Measurements from ENCODE around the gene MKLN1.
"Not testable (repeated sequence)": the region's sequence is repeated elsewhere in the genome, so short reads cannot be mapped to it uniquely, and the experiment has no call there.

Gene MKLN1

DNA sequence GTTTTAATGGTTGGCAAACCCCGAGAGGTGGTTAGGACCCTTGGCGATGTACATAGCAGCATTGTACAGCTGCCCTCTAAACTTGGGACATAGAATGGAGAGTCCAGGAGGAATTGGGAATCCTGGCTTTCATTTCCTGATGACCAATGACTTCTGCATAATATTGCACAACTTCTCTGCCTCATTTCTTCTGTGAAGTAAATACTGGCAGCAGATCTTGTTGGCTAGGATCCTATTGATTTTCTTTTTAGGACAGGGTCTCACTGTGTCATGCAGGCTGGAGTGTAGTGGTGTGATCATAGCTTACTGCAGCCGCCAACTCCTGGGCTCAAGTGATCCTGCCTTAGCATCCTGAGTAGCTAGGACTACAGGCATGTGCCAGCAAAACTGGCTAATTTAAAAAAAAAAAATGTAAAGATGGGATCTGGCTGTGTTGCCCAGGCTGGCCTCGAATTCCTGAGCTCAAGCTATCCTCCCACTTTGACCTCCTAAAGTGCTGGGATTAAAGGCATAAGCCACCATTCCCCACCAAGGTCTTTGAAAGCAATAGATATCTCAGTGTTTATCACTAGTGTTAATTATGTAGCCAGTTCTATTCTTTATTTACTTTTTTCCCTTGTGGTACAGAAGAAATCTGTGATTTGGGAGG, 170.7 kb downstream of the MKLN1 start:
- Histone ChIP-seq H3K36me3 (ENCODE audit: insufficient read depth, low read length) (peaks cover 3% of the 10 kb centered on the region; the same call in 1 of the 2 replicates), H3K27me3 (ENCODE audit: insufficient read depth, low read length) (no peaks in the 10 kb centered on the region), H3K4me3 (ENCODE audit: low read depth, low read length) (no peak overlapping the region), H3K27ac (ENCODE audit: low read depth, low read length) (peak overlapping the region; percentile 30; the same call in 1 of the 2 replicates), H3K4me1 (ENCODE audit: control insufficient read depth, insufficient read depth, low read length, unreplicated experiment) (peaks cover 22% of the 10 kb centered on the region), H3K79me2 (ENCODE audit: control insufficient read depth, insufficient read depth, low read length, unreplicated experiment) (no peaks in the 10 kb centered on the region), H2AFZ (ENCODE audit: low read length, unreplicated experiment) (no peak overlapping the region)

DNA sequence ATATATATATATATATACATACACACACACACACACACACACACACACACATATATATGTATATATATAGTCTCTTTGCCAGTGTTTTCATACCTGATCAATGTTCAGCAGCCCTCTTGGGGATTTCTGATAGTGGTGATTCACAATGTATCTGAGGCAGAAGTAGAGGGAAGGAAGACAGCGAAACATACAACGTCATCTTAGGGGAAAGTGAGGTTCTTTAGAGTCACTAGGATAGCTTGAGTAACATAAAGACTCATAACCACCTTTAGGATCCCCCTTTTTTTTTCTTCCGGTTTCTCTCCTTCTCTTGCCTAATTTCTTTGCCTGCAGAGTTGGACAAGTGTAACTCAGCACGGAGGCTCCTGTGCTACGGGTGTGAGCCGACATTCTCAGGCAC, 172.1 kb downstream of the MKLN1 start:
- H3K36me3 ChIP-seq (ENCODE audit: insufficient read depth, low read length) = peaks cover 3% of the 10 kb centered on the region; the same call in 1 of the 2 replicates
- H3K4me1 ChIP-seq (ENCODE audit: control insufficient read depth, insufficient read depth, low read length, unreplicated experiment) = peaks cover 24% of the 10 kb centered on the region
- no peaks in the 10 kb centered on the region for H3K79me2 ChIP-seq (ENCODE audit: control insufficient read depth, insufficient read depth, low read length, unreplicated experiment)
- H3K27ac ChIP-seq (ENCODE audit: low read depth, low read length) = no peak overlapping the region
- no peak overlapping the region for H3K4me3 ChIP-seq (ENCODE audit: low read depth, low read length)
- H2AFZ ChIP-seq (ENCODE audit: low read length, unreplicated experiment) = no peak overlapping the region
- H3K27me3 ChIP-seq (ENCODE audit: insufficient read depth, low read length) = no peaks in the 10 kb centered on the region

DNA sequence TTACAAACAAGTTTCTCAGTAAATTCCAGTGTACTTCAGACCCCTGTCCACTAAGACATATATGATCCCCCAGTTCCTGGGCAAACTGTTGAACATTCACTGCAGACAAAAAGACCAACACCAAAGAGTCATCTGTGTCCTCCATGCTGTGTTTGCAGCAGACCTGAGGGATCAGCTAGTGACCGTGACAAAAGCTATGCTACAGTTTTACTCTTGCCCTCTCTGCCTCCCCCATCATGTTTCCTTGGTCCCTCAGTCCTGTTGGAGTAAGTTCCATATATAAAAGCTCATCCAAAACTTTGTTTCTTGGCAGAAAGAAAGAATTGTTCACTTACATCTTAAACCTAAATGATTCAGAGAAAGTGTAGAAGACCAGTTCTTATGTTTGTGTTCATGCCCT, 172.7 kb downstream of the MKLN1 start:
- Histone ChIP-seq H3K79me2 (ENCODE audit: control insufficient read depth, insufficient read depth, low read length, unreplicated experiment) (no peaks in the 10 kb centered on the region), H3K36me3 (ENCODE audit: insufficient read depth, low read length) (peaks cover 3% of the 10 kb centered on the region; the same call in 1 of the 2 replicates), H3K27me3 (ENCODE audit: insufficient read depth, low read length) (no peaks in the 10 kb centered on the region), H2AFZ (ENCODE audit: low read length, unreplicated experiment) (no peak overlapping the region), H3K4me1 (ENCODE audit: control insufficient read depth, insufficient read depth, low read length, unreplicated experiment) (peaks cover 24% of the 10 kb centered on the region), H3K4me3 (ENCODE audit: low read depth, low read length) (no peak overlapping the region), H3K27ac (ENCODE audit: low read depth, low read length) (no peak overlapping the region)

DNA sequence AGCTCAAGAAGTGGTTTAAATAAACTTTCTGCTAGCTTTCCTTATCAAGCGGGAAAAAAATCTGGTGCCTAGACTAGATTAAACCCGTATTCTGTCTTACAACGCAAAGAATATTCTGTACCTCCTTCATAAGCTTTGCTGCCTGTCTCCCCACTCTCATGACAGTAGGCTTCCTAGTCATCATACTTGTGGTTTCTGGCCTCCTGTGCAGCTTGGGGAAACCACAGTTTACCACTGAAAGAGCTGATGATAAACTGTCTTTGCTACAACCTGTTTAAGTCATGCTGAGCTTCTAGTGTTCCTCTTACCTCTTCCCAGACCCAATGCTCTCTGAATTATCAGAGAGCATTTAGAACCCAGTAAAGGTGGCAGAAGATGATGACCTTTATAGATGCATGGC, 173.7 kb downstream of the MKLN1 start:
- Histone ChIP-seq H3K36me3 (ENCODE audit: insufficient read depth, low read length) (peaks cover 3% of the 10 kb centered on the region; the same call in 1 of the 2 replicates), H2AFZ (ENCODE audit: low read length, unreplicated experiment) (no peak overlapping the region), H3K4me1 (ENCODE audit: control insufficient read depth, insufficient read depth, low read length, unreplicated experiment) (peaks cover 24% of the 10 kb centered on the region), H3K79me2 (ENCODE audit: control insufficient read depth, insufficient read depth, low read length, unreplicated experiment) (no peaks in the 10 kb centered on the region), H3K4me3 (ENCODE audit: low read depth, low read length) (no peak overlapping the region), H3K27ac (ENCODE audit: low read depth, low read length) (no peak overlapping the region), H3K27me3 (ENCODE audit: insufficient read depth, low read length) (no peaks in the 10 kb centered on the region)

DNA sequence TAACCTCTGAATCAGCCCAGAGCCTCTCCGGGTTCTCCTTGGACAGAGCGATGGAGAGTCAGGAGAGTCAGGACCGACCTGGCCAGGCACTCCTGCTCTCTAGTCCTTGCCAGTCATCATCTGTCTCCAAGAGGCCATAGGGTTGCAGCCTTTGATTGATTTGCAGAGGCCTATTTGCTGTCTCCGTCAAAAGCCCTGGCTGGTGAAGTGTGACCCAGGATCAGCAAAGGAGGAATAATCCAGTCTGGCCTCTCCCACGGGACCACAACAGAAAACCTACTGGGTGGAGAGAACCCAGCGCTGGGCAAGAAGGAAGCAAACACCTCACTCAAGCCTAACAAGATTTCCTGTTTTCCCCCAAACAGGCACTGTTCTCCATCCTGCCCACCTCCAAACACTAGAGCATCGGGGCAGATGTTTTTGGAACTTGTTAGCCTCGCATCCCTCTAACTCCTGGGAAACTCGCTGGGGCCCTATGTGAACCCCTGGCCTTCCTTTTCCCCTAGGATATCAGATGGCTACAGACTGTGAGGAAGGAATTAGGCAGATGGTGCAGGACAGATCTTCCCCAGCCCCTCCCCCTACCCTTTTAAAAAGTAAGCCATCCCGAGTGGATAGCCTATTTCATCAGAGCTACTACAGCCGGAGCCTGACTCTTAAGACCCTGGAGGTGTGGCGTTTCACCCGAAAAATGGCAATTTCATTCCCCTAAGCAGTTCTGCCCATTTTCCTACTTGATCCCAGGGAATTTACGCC, 174.4 kb downstream of the MKLN1 start:
- Histone ChIP-seq H2AFZ (ENCODE audit: low read length, unreplicated experiment) (no peak overlapping the region), H3K27ac (ENCODE audit: low read depth, low read length) (no peak overlapping the region)

DNA sequence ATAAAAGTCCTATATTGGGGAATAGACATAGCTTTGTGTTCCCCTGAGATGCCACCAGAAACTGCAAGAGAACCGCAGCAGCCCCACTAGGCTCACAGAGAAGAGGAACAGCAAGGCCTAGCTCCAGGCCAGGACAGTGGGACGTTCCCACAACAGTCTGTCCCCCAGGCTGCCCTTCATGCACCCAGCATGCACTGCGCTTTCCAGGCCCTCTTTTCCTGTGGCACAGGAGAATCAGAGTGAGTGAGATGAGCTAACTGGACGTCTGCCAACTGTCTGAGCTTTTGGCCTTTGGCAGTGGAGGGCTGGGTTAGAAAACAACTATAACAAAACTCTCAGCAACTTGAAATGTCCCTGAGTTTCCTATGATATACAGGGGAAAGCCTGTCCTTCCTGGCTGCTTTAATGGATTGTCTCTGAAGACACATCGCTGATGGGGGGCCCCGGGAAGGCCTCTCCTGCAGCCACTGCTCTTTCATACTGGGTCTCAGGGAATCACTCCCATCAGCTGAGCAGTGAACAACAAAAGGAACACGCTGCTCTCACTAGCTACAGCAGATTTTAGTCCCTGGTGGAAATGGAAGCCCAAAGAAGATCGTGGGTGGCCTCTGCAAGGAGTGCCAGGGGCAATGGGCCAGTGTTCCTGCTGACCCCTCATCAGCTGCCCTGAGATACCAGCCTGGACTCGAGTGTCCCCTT, 175.3 kb downstream of the MKLN1 start:
- H3K27me3 ChIP-seq (ENCODE audit: insufficient read depth, low read length) = no peaks in the 10 kb centered on the region
- H3K79me2 ChIP-seq (ENCODE audit: control insufficient read depth, insufficient read depth, low read length, unreplicated experiment) = no peaks in the 10 kb centered on the region
- H3K36me3 ChIP-seq (ENCODE audit: insufficient read depth, low read length) = no peaks in the 10 kb centered on the region; the same call in 1 of the 2 replicates
- H3K4me3 ChIP-seq (ENCODE audit: low read depth, low read length) = no peak overlapping the region
- no peak overlapping the region for H2AFZ ChIP-seq (ENCODE audit: low read length, unreplicated experiment)
- peaks cover 16% of the 10 kb centered on the region for H3K4me1 ChIP-seq (ENCODE audit: control insufficient read depth, insufficient read depth, low read length, unreplicated experiment)
- peak overlapping the region; percentile 0; the same call in 1 of the 2 replicates for H3K27ac ChIP-seq (ENCODE audit: low read depth, low read length)

More for the DNA sequence above, 174.4 kb downstream of the MKLN1 start:
- no peaks in the 10 kb centered on the region for H3K79me2 ChIP-seq (ENCODE audit: control insufficient read depth, insufficient read depth, low read length, unreplicated experiment)
- H3K27me3 ChIP-seq (ENCODE audit: insufficient read depth, low read length) = no peaks in the 10 kb centered on the region
- H3K36me3 ChIP-seq (ENCODE audit: insufficient read depth, low read length) = peaks cover 3% of the 10 kb centered on the region; the same call in 1 of the 2 replicates
- peaks cover 22% of the 10 kb centered on the region for H3K4me1 ChIP-seq (ENCODE audit: control insufficient read depth, insufficient read depth, low read length, unreplicated experiment)
- H3K4me3 ChIP-seq (ENCODE audit: low read depth, low read length) = no peak overlapping the region

DNA sequence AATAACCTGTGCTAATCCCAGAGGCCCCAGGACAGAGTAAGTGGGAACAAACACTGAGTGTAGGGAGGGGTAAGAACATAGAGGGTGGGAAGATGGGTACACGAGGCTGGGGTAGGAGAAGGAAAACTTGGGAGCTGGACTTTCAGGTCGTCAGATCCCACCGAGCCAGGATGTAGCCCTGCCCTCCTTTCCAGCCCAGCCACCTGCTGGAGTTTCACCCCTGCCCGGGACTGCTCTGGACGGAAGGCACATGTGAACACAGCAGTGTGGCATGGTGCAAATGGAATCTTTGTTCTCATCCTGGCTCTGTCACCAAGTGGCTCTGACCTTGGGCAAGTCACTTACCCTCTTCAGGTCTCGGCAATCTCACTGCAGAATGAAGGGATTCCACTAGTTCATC, 176.0 kb downstream of the MKLN1 start:
- Histone ChIP-seq H3K4me3 (ENCODE audit: low read depth, low read length) (no peak overlapping the region), H3K4me1 (ENCODE audit: control insufficient read depth, insufficient read depth, low read length, unreplicated experiment) (peaks cover 11% of the 10 kb centered on the region), H3K27ac (ENCODE audit: low read depth, low read length) (no peak overlapping the region), H2AFZ (ENCODE audit: low read length, unreplicated experiment) (no peak overlapping the region), H3K27me3 (ENCODE audit: insufficient read depth, low read length) (no peaks in the 10 kb centered on the region), H3K79me2 (ENCODE audit: control insufficient read depth, insufficient read depth, low read length, unreplicated experiment) (no peaks in the 10 kb centered on the region), H3K36me3 (ENCODE audit: insufficient read depth, low read length) (no peaks in the 10 kb centered on the region; the same call in 1 of the 2 replicates)

DNA sequence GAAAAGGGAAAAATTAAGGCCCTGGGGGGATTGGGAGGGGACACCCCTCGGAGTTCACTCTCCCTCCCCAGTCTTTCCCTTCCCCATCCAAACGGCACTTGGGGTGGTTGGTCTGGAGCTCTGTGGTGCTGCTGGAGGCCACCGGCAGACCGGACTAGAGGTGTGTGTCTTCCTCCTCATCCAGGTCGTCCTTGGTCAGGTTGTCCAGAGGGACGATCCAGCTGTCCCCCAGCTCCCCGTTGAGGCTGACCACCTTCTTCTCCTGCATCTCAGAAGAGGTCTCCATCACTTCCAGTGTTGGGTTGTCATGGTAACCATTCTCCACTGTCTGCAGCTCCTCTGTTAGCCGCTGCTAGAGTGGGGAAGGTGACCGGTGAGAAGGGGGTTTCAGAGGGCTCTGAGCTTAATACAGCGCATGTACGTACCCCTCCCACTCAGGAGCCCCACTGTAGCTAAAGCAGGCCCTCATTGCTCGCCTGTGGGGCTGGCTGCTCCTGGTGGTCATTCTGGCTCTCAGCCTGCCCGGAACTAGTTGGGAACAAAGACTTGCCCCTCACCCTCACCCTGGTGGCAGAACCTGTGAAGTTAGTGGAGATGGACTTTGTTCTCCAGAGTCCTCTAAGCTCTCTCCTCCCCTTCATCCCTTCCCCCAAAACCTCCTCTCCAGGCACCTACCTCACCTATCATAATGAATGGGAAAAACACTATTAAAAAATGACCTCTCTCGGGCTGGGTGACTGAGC, 176.7 kb downstream of the MKLN1 start:
- H3K4me3 ChIP-seq (ENCODE audit: low read depth, low read length) = no peak overlapping the region
- no peaks in the 10 kb centered on the region for H3K27me3 ChIP-seq (ENCODE audit: insufficient read depth, low read length)
- no peaks in the 10 kb centered on the region; the same call in 1 of the 2 replicates for H3K36me3 ChIP-seq (ENCODE audit: insufficient read depth, low read length)
- no peak overlapping the region for H2AFZ ChIP-seq (ENCODE audit: low read length, unreplicated experiment)
- peaks cover 11% of the 10 kb centered on the region for H3K4me1 ChIP-seq (ENCODE audit: control insufficient read depth, insufficient read depth, low read length, unreplicated experiment)
- H3K27ac ChIP-seq (ENCODE audit: low read depth, low read length) = no peak overlapping the region
- no peaks in the 10 kb centered on the region for H3K79me2 ChIP-seq (ENCODE audit: control insufficient read depth, insufficient read depth, low read length, unreplicated experiment)

DNA sequence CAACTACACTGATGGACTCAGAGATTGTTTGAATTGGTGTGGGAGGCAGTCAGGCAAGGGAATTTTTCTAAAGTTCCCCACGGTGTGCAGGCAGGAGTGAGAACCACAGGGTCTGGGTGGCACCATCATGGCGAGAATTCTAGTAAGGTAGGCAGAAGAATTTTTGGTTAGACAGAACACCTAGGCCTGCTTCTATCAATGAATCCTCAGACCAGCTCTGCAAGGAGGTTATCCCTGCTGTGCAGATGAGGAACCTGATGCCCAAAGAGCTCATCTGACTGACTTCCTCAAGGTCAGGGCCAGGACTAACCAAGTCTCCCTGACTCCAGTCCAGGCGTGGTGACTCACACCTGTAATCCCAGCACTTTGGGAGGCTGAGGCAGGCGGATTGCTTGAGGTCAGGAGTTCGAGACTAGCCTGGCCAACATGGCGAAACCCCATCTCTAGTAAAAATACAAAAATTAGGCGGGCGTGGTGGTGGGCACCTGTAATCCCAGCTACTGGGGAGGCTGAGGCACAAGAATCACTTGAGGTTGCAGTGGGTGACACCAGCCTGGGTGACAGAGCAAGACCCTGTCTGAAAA, 177.5 kb downstream of the MKLN1 start:
- peaks cover 11% of the 10 kb centered on the region for H3K4me1 ChIP-seq (ENCODE audit: control insufficient read depth, insufficient read depth, low read length, unreplicated experiment)
- H2AFZ ChIP-seq (ENCODE audit: low read length, unreplicated experiment); H3K27ac ChIP-seq (ENCODE audit: low read depth, low read length); H3K27me3 ChIP-seq (ENCODE audit: insufficient read depth, low read length); H3K36me3 ChIP-seq (ENCODE audit: insufficient read depth, low read length); H3K4me3 ChIP-seq (ENCODE audit: low read depth, low read length); H3K79me2 ChIP-seq (ENCODE audit: control insufficient read depth, insufficient read depth, low read length, unreplicated experiment): not testable (repeated sequence)

Measured in ACC112 (cell line).